ENCODE data around the gene DNAJC5G.
"Not testable (repeated sequence)": the region's sequence is repeated elsewhere in the genome, so short reads cannot be mapped to it uniquely, and the experiment has no call there.

The DNAJC5G gene

DNA sequence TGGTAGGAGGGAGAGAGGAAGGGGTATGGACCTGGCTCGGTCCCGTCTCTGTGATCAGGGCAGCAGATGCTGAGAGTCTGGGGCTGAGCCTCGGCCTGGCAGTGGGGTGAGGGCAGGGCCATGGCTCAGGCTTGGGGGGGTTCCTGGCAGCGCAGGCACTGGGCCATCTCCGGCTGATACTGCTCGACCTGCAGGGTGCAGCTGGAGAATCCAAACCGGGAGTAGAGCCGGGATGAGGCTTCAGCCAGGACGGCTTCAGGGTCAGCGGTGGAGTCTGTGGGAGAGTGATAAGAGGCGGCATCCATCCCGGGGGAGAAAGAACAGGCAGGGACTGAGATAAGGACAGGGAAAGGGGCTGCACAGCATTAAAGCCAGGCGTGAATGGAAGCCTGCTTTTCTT lies 20.0 kb upstream of the DNAJC5G start:
- DNase-seq = no peak

DNA sequence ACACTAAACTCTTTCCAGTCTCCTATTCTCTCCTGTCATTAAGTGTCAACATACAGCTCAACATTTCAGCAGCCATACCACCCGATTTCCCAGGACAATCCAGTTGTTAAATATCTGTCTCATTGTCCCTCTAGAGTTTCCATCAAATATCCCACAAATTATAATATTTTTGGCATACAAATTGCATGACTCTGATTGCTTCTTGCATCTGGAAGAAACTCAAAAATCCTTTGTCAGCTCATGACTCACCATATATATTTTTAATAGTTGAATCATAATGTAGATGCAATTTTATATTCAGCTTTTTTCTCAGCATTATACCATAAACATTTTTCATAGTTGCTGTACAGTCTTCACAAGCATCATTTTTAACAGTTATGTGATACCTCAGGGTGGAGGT lies 19.6 kb upstream of the DNAJC5G start:
- no peak for DNase-seq

GRCh38 chr2:27256855-27257454 lies 18.3 kb upstream of the DNAJC5G start:
- DNase-seq = no peak

- no peak for DNase-seq
These were observed 17.2 kb upstream of the DNAJC5G start for GRCh38 chr2:27258051-27258450.

DNA sequence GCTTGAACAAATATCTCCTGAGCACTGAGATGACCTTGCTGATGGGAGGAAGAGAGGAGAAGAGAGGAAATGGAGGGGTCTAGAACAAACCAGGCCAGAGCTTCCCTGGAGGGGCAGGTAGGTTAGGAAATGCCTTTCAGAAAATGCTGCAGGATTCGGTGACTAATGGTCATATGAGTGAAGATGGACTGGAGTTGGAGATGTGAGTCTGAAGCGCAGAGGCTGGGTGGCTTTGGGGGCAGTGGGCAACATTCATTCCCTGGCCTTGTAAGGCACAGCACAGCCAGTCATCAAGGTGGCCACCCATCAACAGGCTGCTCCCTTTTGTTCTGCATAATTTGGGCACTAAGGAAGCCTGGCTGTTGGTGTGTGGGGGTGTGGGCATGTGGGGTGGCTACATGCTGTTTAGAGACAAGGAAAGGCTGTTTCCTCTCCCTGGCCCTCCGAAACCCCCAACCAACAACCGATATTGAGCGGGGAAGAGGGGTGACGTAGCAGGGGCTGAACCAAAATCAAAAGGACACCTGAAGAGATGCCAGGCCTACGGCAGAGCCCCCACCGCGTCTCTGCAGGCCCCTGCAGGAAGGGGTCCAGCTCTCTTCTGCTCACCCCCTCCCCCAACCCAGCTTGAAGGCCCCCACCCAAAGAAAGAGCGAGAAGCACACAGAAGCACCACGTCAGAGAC lies 13.8 kb upstream of the DNAJC5G start:
- no peak for DNase-seq

DNA sequence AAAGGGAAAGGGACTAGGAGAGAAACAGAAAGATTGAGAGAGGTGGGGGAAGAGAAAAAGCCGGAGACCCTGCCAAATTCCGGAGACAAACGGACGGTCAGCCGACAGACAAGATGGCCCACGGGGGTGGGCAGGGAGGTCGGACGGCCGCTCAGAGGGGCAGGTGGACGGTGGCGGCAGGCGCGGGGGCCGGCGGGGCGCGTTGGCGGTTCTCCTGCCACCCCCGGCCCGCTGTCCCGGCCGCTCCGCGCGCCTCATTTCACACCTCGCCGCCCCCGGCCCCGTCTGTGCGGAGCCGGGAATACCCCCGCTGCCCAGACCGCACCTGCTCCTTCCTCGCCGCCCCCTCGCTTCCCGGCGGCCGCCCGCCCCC lies 13.3 kb upstream of the DNAJC5G start:
- no peak for DNase-seq

- DNase-seq = peak; percentile 31
These were observed 12.6 kb upstream of the DNAJC5G start, which contains the start of gene SLC30A3 for GRCh38 chr2:27262379-27263286. Gene SLC30A3 (minus strand): TSS chr2:27263047. CDS start chr2:27262906, 141 bp downstream.

- no peak for DNase-seq
These were observed 11.7 kb upstream of the DNAJC5G start for GRCh38 chr2:27263287-27264252.

DNA sequence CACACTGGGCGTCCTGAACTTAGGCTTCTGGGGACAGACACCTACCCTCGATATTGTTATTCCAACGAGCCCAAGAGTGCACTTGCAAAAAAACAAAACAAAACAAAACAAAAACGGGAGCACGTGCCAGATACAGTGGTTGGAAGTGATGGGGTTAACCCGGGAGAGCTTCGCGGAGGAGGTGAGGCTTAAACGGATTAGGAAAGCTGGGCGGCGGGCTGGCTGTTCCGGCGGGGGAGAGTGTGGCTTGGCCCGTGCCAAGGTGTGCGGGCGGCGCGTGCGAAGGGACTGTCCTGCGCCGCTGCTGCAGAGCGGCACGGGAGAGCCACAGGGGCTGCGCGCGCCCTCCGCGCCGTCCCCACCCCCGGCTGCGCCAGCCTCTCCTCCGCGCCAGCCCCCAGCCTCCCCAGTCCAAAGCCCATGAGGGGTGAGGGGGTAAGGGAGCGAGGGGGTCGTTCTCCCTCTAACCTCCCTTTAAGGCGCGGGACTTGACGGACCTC lies 10.9 kb upstream of the DNAJC5G start:
- DNase-seq = no peak

GRCh38 chr2:27264753-27265535 lies 10.3 kb upstream of the DNAJC5G start:
- DNase-seq = peak; percentile 22

DNA sequence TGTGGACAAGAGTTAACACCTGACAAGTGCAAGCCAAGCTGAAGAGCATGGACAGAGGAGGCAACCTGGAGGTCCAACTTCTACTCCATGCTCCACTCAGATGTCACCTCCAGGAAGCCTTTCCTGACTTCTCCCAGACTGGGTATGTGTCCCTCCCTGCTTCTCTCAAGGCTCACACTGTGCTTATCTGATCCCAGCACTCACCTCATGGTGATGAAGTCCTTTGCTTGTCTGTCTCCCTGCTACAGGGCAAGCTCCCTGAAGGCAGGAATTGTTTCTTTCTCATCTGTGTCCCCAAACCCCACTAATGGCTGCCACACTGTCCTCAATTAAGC lies 9.7 kb upstream of the DNAJC5G start:
- DNase-seq = no peak

- not testable (repeated sequence) for DNase-seq
These were observed 6.9 kb upstream of the DNAJC5G start for GRCh38 chr2:27268296-27268695.

DNA sequence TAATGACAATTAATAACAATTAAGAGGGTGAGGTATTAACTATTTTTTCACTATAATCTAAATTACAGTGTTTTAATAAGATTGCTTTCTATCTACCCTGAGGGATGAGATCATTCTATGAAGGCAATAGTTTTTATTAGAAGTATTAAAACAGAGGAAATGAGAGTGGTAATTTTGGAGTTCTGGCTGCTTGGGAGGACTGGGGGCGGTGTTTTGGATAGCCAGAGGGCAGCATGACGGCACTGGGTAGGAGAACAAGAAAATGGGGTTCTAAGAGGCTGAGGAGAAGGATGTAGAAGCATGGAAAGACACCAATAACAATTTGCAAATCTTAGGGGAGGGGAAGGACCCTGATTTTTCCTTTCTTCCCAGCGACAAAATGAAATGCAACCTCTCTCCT lies 5.1 kb upstream of the DNAJC5G start:
- DNase-seq = no peak

DNA sequence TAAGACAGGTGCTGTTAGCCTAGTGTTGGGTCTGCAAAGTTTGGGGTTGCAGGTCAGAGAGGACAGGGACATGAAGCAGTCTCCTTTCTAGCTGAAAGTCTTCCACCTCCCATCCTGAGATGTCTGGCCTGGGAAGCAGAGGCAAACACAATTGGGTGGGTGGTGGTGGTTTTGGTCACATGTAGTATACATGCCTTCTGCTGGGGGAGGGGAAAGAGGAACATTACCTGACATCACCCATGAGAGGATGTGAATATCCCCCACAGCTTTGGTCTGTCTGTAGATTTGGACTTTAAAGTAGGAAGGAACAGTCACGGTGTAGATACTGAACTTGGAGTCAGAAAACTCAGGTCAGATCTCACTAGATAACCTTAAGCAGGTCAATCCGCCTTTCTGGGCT lies 4.6 kb upstream of the DNAJC5G start:
- DNase-seq = no peak

DNA sequence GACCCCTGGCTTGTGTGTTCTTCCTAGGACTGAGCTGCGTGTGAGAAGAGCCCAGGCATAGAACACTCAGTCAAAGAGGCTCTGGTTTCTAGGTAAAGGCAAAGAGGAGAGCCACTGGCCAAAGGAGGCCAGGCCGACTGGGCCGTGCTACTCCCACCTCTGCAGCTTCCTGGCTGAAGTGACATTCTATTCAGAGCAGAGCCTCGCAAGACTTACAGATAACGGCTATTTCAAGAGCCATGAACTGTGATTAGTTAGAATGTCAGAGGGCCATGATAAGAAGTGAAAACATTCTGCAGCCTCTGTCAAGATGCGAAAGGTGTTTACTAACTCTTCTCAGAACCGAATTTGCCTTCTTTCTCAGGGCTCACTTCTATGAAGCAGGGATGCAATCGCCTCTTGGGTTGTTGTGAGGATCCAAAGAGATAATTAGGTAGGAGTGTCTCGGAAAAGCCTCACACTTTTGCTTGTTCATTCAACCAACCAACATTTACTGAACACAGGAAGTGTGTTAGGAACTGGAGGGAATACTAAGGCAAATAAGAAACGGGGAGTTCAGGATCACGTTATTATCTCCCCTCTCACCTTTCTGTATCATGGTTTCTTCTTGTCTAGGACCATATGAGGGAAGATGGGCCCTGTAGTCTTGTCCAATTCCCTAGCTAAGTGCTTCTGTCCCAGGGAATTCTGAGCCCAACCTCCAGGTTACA lies 3.4 kb upstream of the DNAJC5G start:
- no peak for DNase-seq

GRCh38 chr2:27272537-27273522 lies 2.4 kb upstream of the DNAJC5G start:
- not testable (repeated sequence) for DNase-seq

- DNase-seq = no peak
These were observed 2.8 kb downstream of the DNAJC5G start for GRCh38 chr2:27278010-27278409.

GRCh38 chr2:27280826-27281225 lies 5.6 kb downstream of the DNAJC5G start:
- no peak for DNase-seq

- DNase-seq = no peak
These were observed 6.2 kb downstream of the DNAJC5G start for GRCh38 chr2:27281442-27281841.

Data from activated gamma-delta T cell (primary cell).